ENCODE data around the gene THRB.

Gene THRB

GRCh38 chr3:24388159-24388558 lies 106.5 kb downstream of the THRB start:
- H3K18ac ChIP-seq (ENCODE audit: low read length): no peak overlapping the region
- H3K36me3 ChIP-seq (replicated peaks in 1 of 2; ENCODE audit: control insufficient read depth in 2 of 2, insufficient read depth in 2 of 2, low read length in 2 of 2): no peaks in the 10 kb centered on the region
- H2BK15ac ChIP-seq (ENCODE audit: low read length): no peak overlapping the region
- no peak overlapping the region for H3K4ac ChIP-seq (ENCODE audit: low read length)
- H4K91ac ChIP-seq (ENCODE audit: low read depth, low read length, poor library complexity): no peak overlapping the region
- no peaks in the 10 kb centered on the region for H3K9me3 ChIP-seq (replicated peaks in 1 of 2; ENCODE audit: control insufficient read depth in 2 of 2, insufficient read depth in 1 of 2, low read depth in 1 of 2, low read length in 2 of 2)
- H2AK5ac ChIP-seq (ENCODE audit: low read depth, low read length): no peak overlapping the region
- no peaks in the 10 kb centered on the region for H3K27me3 ChIP-seq (ENCODE audit: control insufficient read depth in 3 of 3, insufficient read depth in 3 of 3, low read depth in 1 of 3, low read length in 3 of 3)
- H2BK120ac ChIP-seq (ENCODE audit: low read depth, low read length): no peak overlapping the region
- no peak overlapping the region for H4K8ac ChIP-seq (ENCODE audit: low read depth, low read length)
- H3K4me2 ChIP-seq (ENCODE audit: insufficient read depth, low read length, poor library complexity, severe bottlenecking): no peak overlapping the region
- no peak overlapping the region for H3K4me3 ChIP-seq (ENCODE audit: low read length in 2 of 2)
- H2AFZ ChIP-seq (ENCODE audit: low read length): no peak overlapping the region
- H3K4me1 ChIP-seq (ENCODE audit: control insufficient read depth in 2 of 2, insufficient read depth in 1 of 2, low read depth in 1 of 2, low read length in 2 of 2): no peaks in the 10 kb centered on the region
- no peak overlapping the region for H2BK5ac ChIP-seq (ENCODE audit: low read length)
- H3K79me1 ChIP-seq (ENCODE audit: low read depth, low read length): no peaks in the 10 kb centered on the region
- no peak for DNase-seq (ENCODE audit: low spot score)
- H2BK12ac ChIP-seq (ENCODE audit: low read length): no peak overlapping the region
- no peak overlapping the region for H3K27ac ChIP-seq (replicated peaks; ENCODE audit: low read length)
- H3K14ac ChIP-seq (ENCODE audit: low read length): no peak overlapping the region
- no peak overlapping the region for H3K9ac ChIP-seq (ENCODE audit: low read depth, low read length, poor library complexity)
- WGBS, 2 donors (ENCODE audit: extremely low coverage in 2 of 2, insufficient read length in 2 of 2, insufficient replicate concordance in 1 of 2): no CpG with 5 or more reads among the region's 3 CpGs
- no peak overlapping the region for H3K23ac ChIP-seq (ENCODE audit: low read depth, low read length, poor library complexity)

DNA sequence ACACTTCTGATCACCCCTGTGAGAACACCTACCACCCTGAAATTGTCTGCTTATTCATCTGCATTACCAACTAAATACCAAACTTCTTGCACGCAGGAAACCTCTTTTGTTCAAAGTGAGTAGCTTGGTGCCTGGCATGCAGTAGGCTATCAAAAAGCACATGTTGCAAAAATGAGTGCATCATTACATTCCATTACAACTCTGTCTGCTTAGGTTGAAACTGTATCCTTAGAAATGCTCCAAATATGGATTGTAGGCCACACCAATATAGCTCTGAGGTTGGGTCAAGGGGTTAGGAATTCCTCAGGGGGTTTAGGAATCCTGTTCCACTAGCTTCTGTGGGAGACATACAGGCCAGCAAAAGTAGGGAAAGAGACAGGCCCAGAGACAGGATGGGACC lies 107.2 kb downstream of the THRB start:
- no peak overlapping the region for H2BK15ac ChIP-seq (ENCODE audit: low read length)
- H3K27ac ChIP-seq (replicated peaks; ENCODE audit: low read length): no peak overlapping the region
- H2AK5ac ChIP-seq (ENCODE audit: low read depth, low read length): no peak overlapping the region
- no peak overlapping the region for H3K9ac ChIP-seq (ENCODE audit: low read depth, low read length, poor library complexity)
- no peaks in the 10 kb centered on the region for H3K79me1 ChIP-seq (ENCODE audit: low read depth, low read length)
- no peaks in the 10 kb centered on the region for H3K27me3 ChIP-seq (ENCODE audit: control insufficient read depth in 3 of 3, insufficient read depth in 3 of 3, low read depth in 1 of 3, low read length in 3 of 3)
- no peak overlapping the region for H2BK120ac ChIP-seq (ENCODE audit: low read depth, low read length)
- no peak overlapping the region for H3K23ac ChIP-seq (ENCODE audit: low read depth, low read length, poor library complexity)
- no peaks in the 10 kb centered on the region for H3K9me3 ChIP-seq (replicated peaks in 1 of 2; ENCODE audit: control insufficient read depth in 2 of 2, insufficient read depth in 1 of 2, low read depth in 1 of 2, low read length in 2 of 2)
- H3K4me1 ChIP-seq (ENCODE audit: control insufficient read depth in 2 of 2, insufficient read depth in 1 of 2, low read depth in 1 of 2, low read length in 2 of 2): no peaks in the 10 kb centered on the region
- no peak for DNase-seq (ENCODE audit: low spot score)
- H3K4me2 ChIP-seq (ENCODE audit: insufficient read depth, low read length, poor library complexity, severe bottlenecking): no peak overlapping the region
- no peak overlapping the region for H4K8ac ChIP-seq (ENCODE audit: low read depth, low read length)
- H4K91ac ChIP-seq (ENCODE audit: low read depth, low read length, poor library complexity): no peak overlapping the region
- no peak overlapping the region for H3K4ac ChIP-seq (ENCODE audit: low read length)
- no peaks in the 10 kb centered on the region for H3K36me3 ChIP-seq (replicated peaks in 1 of 2; ENCODE audit: control insufficient read depth in 2 of 2, insufficient read depth in 2 of 2, low read length in 2 of 2)
- H3K4me3 ChIP-seq (ENCODE audit: low read length in 2 of 2): no peak overlapping the region
- H2BK5ac ChIP-seq (ENCODE audit: low read length): no peak overlapping the region
- no peak overlapping the region for H3K18ac ChIP-seq (ENCODE audit: low read length)
- H3K14ac ChIP-seq (ENCODE audit: low read length): no peak overlapping the region
- H2AFZ ChIP-seq (ENCODE audit: low read length): no peak overlapping the region
- H2BK12ac ChIP-seq (ENCODE audit: low read length): no peak overlapping the region
- WGBS, 2 donors (ENCODE audit: extremely low coverage in 2 of 2, insufficient read length in 2 of 2, insufficient replicate concordance in 1 of 2): no CpG with 5 or more reads among the region's 1 CpG

DNA sequence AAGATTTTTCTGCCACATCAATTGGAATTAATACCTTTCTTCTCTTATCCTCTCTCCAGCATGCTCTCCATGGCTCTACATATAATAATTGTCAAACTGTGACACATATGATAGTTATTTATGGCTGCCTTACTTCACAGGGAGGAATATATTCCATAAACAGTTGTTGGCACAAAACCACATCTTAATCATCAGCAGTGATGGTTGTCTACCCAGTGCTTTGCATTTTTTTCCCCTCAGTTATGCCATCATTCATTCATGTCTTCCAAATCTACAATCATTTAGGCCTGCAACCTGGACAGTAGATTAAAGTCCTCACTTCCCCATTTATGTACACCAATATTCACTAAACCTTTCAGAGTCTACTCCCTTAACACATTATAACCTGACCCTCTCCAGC lies 107.7 kb downstream of the THRB start:
- Histone ChIP-seq H3K27me3 (ENCODE audit: control insufficient read depth in 3 of 3, insufficient read depth in 3 of 3, low read depth in 1 of 3, low read length in 3 of 3) (no peaks in the 10 kb centered on the region), H4K91ac (ENCODE audit: low read depth, low read length, poor library complexity) (no peak overlapping the region), H3K4me1 (ENCODE audit: control insufficient read depth in 2 of 2, insufficient read depth in 1 of 2, low read depth in 1 of 2, low read length in 2 of 2) (no peaks in the 10 kb centered on the region), H3K4me3 (ENCODE audit: low read length in 2 of 2) (no peak overlapping the region), H2BK12ac (ENCODE audit: low read length) (no peak overlapping the region), H3K18ac (ENCODE audit: low read length) (no peak overlapping the region), H3K23ac (ENCODE audit: low read depth, low read length, poor library complexity) (no peak overlapping the region), H3K9me3 (replicated peaks in 1 of 2; ENCODE audit: control insufficient read depth in 2 of 2, insufficient read depth in 1 of 2, low read depth in 1 of 2, low read length in 2 of 2) (no peaks in the 10 kb centered on the region), H3K36me3 (replicated peaks in 1 of 2; ENCODE audit: control insufficient read depth in 2 of 2, insufficient read depth in 2 of 2, low read length in 2 of 2) (no peaks in the 10 kb centered on the region), H2BK120ac (ENCODE audit: low read depth, low read length) (no peak overlapping the region), H2AFZ (ENCODE audit: low read length) (no peak overlapping the region), H3K14ac (ENCODE audit: low read length) (no peak overlapping the region), H2BK5ac (ENCODE audit: low read length) (no peak overlapping the region), H3K4ac (ENCODE audit: low read length) (no peak overlapping the region), H3K27ac (replicated peaks; ENCODE audit: low read length) (no peak overlapping the region), H3K9ac (ENCODE audit: low read depth, low read length, poor library complexity) (no peak overlapping the region), H4K8ac (ENCODE audit: low read depth, low read length) (no peak overlapping the region), H2BK15ac (ENCODE audit: low read length) (no peak overlapping the region), H3K4me2 (ENCODE audit: insufficient read depth, low read length, poor library complexity, severe bottlenecking) (no peak overlapping the region), H2AK5ac (ENCODE audit: low read depth, low read length) (no peak overlapping the region), H3K79me1 (ENCODE audit: low read depth, low read length) (no peaks in the 10 kb centered on the region)
- no peak for DNase-seq (ENCODE audit: low spot score)

DNA sequence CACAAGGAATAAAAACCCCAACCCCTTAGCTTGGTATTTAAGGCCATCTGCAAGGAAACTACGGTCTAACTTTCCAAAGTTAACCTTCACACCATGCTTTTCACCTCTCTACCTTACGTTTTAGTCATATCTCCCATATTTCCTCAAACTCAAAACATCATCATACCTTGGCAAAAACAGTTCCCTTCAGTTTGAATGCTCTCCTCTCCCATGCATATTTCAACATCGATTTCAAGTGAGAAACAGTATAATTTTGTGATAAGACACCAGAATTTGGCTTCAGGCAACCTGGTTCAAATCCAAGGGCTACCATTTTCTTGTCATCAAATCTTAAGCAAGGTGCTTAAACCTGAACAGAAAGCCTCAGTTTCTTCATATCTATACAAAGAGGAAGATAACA lies 108.2 kb downstream of the THRB start:
- no peak overlapping the region for H4K8ac ChIP-seq (ENCODE audit: low read depth, low read length)
- no peak overlapping the region for H2BK15ac ChIP-seq (ENCODE audit: low read length)
- no peak for DNase-seq (ENCODE audit: low spot score)
- no peak overlapping the region for H2BK5ac ChIP-seq (ENCODE audit: low read length)
- H2AK5ac ChIP-seq (ENCODE audit: low read depth, low read length): no peak overlapping the region
- no peak overlapping the region for H2BK120ac ChIP-seq (ENCODE audit: low read depth, low read length)
- no peak overlapping the region for H3K4me3 ChIP-seq (ENCODE audit: low read length in 2 of 2)
- no peaks in the 10 kb centered on the region for H3K4me1 ChIP-seq (ENCODE audit: control insufficient read depth in 2 of 2, insufficient read depth in 1 of 2, low read depth in 1 of 2, low read length in 2 of 2)
- H3K23ac ChIP-seq (ENCODE audit: low read depth, low read length, poor library complexity): no peak overlapping the region
- H3K4ac ChIP-seq (ENCODE audit: low read length): no peak overlapping the region
- H3K27ac ChIP-seq (replicated peaks; ENCODE audit: low read length): no peak overlapping the region
- 100% methylated on average over 1 of the region's 3 CpGs for WGBS, 2 donors (ENCODE audit: extremely low coverage in 2 of 2, insufficient read length in 2 of 2, insufficient replicate concordance in 1 of 2)
- H4K91ac ChIP-seq (ENCODE audit: low read depth, low read length, poor library complexity): no peak overlapping the region
- H2AFZ ChIP-seq (ENCODE audit: low read length): no peak overlapping the region
- H3K36me3 ChIP-seq (replicated peaks in 1 of 2; ENCODE audit: control insufficient read depth in 2 of 2, insufficient read depth in 2 of 2, low read length in 2 of 2): no peaks in the 10 kb centered on the region
- H3K14ac ChIP-seq (ENCODE audit: low read length): no peak overlapping the region
- H2BK12ac ChIP-seq (ENCODE audit: low read length): no peak overlapping the region
- no peak overlapping the region for H3K9ac ChIP-seq (ENCODE audit: low read depth, low read length, poor library complexity)
- no peaks in the 10 kb centered on the region for H3K27me3 ChIP-seq (ENCODE audit: control insufficient read depth in 3 of 3, insufficient read depth in 3 of 3, low read depth in 1 of 3, low read length in 3 of 3)
- H3K79me1 ChIP-seq (ENCODE audit: low read depth, low read length): no peaks in the 10 kb centered on the region
- H3K4me2 ChIP-seq (ENCODE audit: insufficient read depth, low read length, poor library complexity, severe bottlenecking): no peak overlapping the region
- no peaks in the 10 kb centered on the region for H3K9me3 ChIP-seq (replicated peaks in 1 of 2; ENCODE audit: control insufficient read depth in 2 of 2, insufficient read depth in 1 of 2, low read depth in 1 of 2, low read length in 2 of 2)
- H3K18ac ChIP-seq (ENCODE audit: low read length): no peak overlapping the region
